Right lobe of liver (tissue), 6 donors: ENCODE results near the gene PLXNA2. TPM values are rescaled to one million over a fixed set of nuclear protein-coding genes. Genes with fewer than 3 reads are reported as not detected.
A peak's percentile ranks its signal among the peaks of the same experiment; 100 is the strongest.

ENCODE experiments used
- ATAC-seq, 4 donors: fragments of 200-7000 bp; cut with Tn5 transposase; one replicate each; pipeline ENCODE4 v1.9.1; 2020; ENCODE audit warnings: mild to moderate bottlenecking in 4 of 4, moderate library complexity in 4 of 4
- DNase-seq, 3 donors: peaks; one replicate each; pipeline ENCODE4 v3.0.0-alpha.2; 2020
- H3K27ac ChIP-seq, 3 donors: fragments of 200-600 bp; one replicate each; pipeline ENCODE4 v1.8.0; 2022
- H3K27me3 ChIP-seq, 2 donors: fragments of 200-600 bp; one replicate each; pipeline ENCODE4 v1.8.0; 2022
- H3K36me3 ChIP-seq, 4 donors: fragments of 200-600 bp; sonication (generic) in 1 of 4; one replicate each; pipeline versions ENCODE4 v1.5.1 to v1.8.0; 2017 to 2022; ENCODE audit warnings: control low read depth in 1 of 4
- H3K4me1 ChIP-seq, 4 donors: fragments of 200-600 bp; sonication (generic) in 1 of 4; one replicate each; pipeline versions ENCODE4 v1.5.1 to v1.8.0; 2017 to 2022; ENCODE audit warnings: control low read depth in 1 of 4
- H3K4me3 ChIP-seq, 3 donors: fragments of 200-600 bp; one replicate each; pipeline ENCODE4 v1.8.0; 2022
- H3K9me3 ChIP-seq, 4 donors: fragments of 200-600 bp; sonication (generic) in 1 of 4; one replicate each; pipeline versions ENCODE4 v1.5.1 to v1.8.0; 2017 to 2022; ENCODE audit warnings: control low read depth in 1 of 4
- POLR2A ChIP-seq: fragments of 450-650 bp; IDR thresholded peaks from one replicate; pipeline ENCODE4 v1.6.1; 2017; ENCODE audit warnings: antibody characterized with exemption, mild to moderate bottlenecking
- WGBS: methylation state at CpG from one replicate; pipeline ENCODE4 v1.1.6; 2018; ENCODE audit warnings: low coverage, low lambda C conversion rate; ENCODE audit not compliant: insufficient coverage; ENCODE audit errors: missing lambda C conversion rate; 5-methylcytosine and 5-hydroxymethylcytosine counted together
- intact Hi-C, 2 donors: fragments of 100-400 bp; cut with DNase I; formaldehyde crosslinking; loops; one replicate each; pipeline versions ENCODE4 v1.11.2 to v1.14.1; 2022
- total RNA-seq, 6 experiments: library from RNA; depleted of rRNA in 2 of 6; stranded (reverse); fragments of >200 nt in 2 of 6; fragmentation: NEBNext Ultra II Directional in 3 of 6; extraction: Animal tissue kit (Norgen Biotek cat#: 25700) in 3 of 6; gene quantifications; one replicate each; pipeline versions ENCODE4 v1.1.0 to v1.2.4, GENCODE V29; 2016 to 2023
- TF ChIP-seq, protein P1 (sequence below), 4 donors: fragments of 200-600 bp in 3 of 4; fragments of 450-650 bp in 1 of 4; IDR thresholded peaks; one replicate each; pipeline versions ENCODE4 v1.5.1 to v1.8.0; 2016 to 2022; ENCODE audit warnings: antibody characterized with exemption in 4 of 4, mild to moderate bottlenecking in 2 of 4
- donor health status: DM: no; HTN: yes; CAD: no.
- donor health status: DM: no; HTN: no; CAD: no.
- donor health status: DM: no; HTN: no; CAD: no.
- donor health status: DM: no; HTN: yes; CAD: no.
- donor health status: DM: no; HTN: yes; CAD: no.

PLXNA2 gene
- total RNA-seq, 6 experiments from 2014 or later, result 5.6 to 20.8 (median 9.3) TPM

- H3K27ac ChIP-seq, result no peak overlapping the region
- H3K36me3 ChIP-seq, result no peaks in the 10 kb centered on the region
- 22% methylated on average over 3 of the region's 5 CpGs for WGBS
- no peak overlapping the region for H3K4me3 ChIP-seq
- no peaks in the 10 kb centered on the region for H3K9me3 ChIP-seq
- peaks cover 0 to 29% (median 11%) of the 10 kb centered on the region in 4 donors for H3K4me1 ChIP-seq
- intact Hi-C loops, result no loop called here
- ATAC-seq (peak; percentile 58 to 68 (median 66)), DNase-seq (peak; percentile 35 to 68 (median 54))
- H3K27me3 ChIP-seq, result no peaks in the 10 kb centered on the region
- TF ChIP-seq, protein P1, sequence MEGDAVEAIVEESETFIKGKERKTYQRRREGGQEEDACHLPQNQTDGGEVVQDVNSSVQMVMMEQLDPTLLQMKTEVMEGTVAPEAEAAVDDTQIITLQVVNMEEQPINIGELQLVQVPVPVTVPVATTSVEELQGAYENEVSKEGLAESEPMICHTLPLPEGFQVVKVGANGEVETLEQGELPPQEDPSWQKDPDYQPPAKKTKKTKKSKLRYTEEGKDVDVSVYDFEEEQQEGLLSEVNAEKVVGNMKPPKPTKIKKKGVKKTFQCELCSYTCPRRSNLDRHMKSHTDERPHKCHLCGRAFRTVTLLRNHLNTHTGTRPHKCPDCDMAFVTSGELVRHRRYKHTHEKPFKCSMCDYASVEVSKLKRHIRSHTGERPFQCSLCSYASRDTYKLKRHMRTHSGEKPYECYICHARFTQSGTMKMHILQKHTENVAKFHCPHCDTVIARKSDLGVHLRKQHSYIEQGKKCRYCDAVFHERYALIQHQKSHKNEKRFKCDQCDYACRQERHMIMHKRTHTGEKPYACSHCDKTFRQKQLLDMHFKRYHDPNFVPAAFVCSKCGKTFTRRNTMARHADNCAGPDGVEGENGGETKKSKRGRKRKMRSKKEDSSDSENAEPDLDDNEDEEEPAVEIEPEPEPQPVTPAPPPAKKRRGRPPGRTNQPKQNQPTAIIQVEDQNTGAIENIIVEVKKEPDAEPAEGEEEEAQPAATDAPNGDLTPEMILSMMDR (IDR thresholded peaks at IDR 0.05), result no peak
- TF ChIP-seq POLR2A, result no peak
These were observed 6.8 kb upstream of the PLXNA2 start for GRCh38 chr1:208251015-208251414.

DNA sequence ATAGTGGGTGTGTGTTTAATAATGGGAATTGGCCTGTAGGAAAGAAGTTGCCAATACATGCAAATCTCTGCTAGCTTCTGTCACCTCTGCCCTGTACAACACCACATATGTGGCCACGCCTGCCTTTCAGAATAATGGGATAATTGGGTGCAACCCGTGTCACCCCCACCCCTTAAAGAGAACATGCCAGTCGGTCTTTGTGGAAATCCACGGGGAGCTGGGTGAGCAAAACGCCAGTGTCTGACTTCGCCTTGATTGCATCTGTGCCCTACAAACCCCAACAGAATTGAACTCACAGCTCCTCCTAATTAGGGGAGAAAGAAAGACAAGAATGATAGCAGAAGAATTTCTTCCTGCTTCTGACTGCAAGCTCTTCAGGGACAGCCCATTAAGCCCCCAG lies 6.4 kb upstream of the PLXNA2 start:
- no peak overlapping the region for H3K4me3 ChIP-seq
- ATAC-seq (no peak), DNase-seq (no peak)
- intact Hi-C loops, result no loop called here
- no peaks in the 10 kb centered on the region for H3K9me3 ChIP-seq
- WGBS, result 72% methylated on average over 2 of the region's 6 CpGs
- TF ChIP-seq, protein P1 (IDR thresholded peaks at IDR 0.05), result no peak
- no peak for TF ChIP-seq POLR2A
- H3K27ac ChIP-seq, result no peak overlapping the region
- no peaks in the 10 kb centered on the region for H3K27me3 ChIP-seq
- peaks cover 0 to 29% (median 11%) of the 10 kb centered on the region in 4 donors for H3K4me1 ChIP-seq
- no peaks in the 10 kb centered on the region for H3K36me3 ChIP-seq

- TF ChIP-seq POLR2A, result no peak
- TF ChIP-seq, protein P1 (IDR thresholded peaks at IDR 0.05), result no peak
- no peak overlapping the region for H3K27ac ChIP-seq
- ATAC-seq (no peak), DNase-seq (no peak)
- WGBS, result 84% methylated on average over 5 of the region's 5 CpGs
- intact Hi-C loops, result loop anchor here in 1 of 2 donors (10.0 kb wide), 2 partner anchors 124 to 214 kb away; no protein-coding TSS in a partner anchor
- H3K4me1 ChIP-seq, result peaks cover 0 to 34% (median 13%) of the 10 kb centered on the region in 4 donors
- no peaks in the 10 kb centered on the region for H3K27me3 ChIP-seq
- H3K4me3 ChIP-seq, result no peak overlapping the region
- no peaks in the 10 kb centered on the region for H3K36me3 ChIP-seq
- H3K9me3 ChIP-seq, result no peaks in the 10 kb centered on the region
These were observed 5.0 kb upstream of the PLXNA2 start for GRCh38 chr1:208248991-208249696.

- Histone ChIP-seq H3K4me3 (no peak overlapping the region), H3K27ac (no peak overlapping the region), H3K9me3 (no peaks in the 10 kb centered on the region), H3K36me3 (no peaks in the 10 kb centered on the region), H3K4me1 (peaks cover 0 to 34% (median 13%) of the 10 kb centered on the region in 4 donors), H3K27me3 (no peaks in the 10 kb centered on the region)
- 34% methylated on average over 4 of the region's 7 CpGs for WGBS
- no peak for ATAC-seq
- no peak for TF ChIP-seq POLR2A
- TF ChIP-seq, protein P1 (IDR thresholded peaks at IDR 0.05), result no peak
- intact Hi-C loops, result loop anchor here in 1 of 2 donors (10.0 kb wide), 2 partner anchors 124 to 214 kb away; no protein-coding TSS in a partner anchor
- DNase-seq, result no peak
These were observed 4.2 kb upstream of the PLXNA2 start for GRCh38 chr1:208248307-208248801.
